Natural killer cell (primary cell): ENCODE measurements around the gene OPRL1. TPM values are rescaled to one million over a fixed set of nuclear protein-coding genes. Genes with fewer than 3 reads are reported as not detected.

Experiments
- ATAC-seq, 3 donors: fragments of 150-1000 bp in 2 of 3; fragments of 200-7000 bp in 1 of 3; cut with Tn5 transposase; 1 replicate in 1 of 3; 2 replicates in 2 of 3; pipeline ENCODE4 v1.10.0; 2021; ENCODE audit warnings: mild to moderate bottlenecking in 2 of 3, moderate library complexity in 2 of 3
- DNase-seq, 2 donors: peaks; one replicate each; pipeline versions ENCODE4 v3.0.0 to v3.0.0-alpha.2; 2013 to 2021; ENCODE audit warnings: mixed read lengths in 1 of 2
- H3K27ac ChIP-seq: one replicate; pipeline ENCODE4 v1.5.1; 2013; ENCODE audit warnings: mild to moderate bottlenecking, low read length
- H3K27me3 ChIP-seq: one replicate; pipeline ENCODE4 v1.6.1; 2013; ENCODE audit warnings: low read length; ENCODE audit not compliant: control insufficient read depth, insufficient read depth
- H3K36me3 ChIP-seq: one replicate; pipeline ENCODE4 v1.6.1; 2013; ENCODE audit warnings: low read length; ENCODE audit not compliant: control insufficient read depth, insufficient read depth
- H3K4me1 ChIP-seq: one replicate; pipeline ENCODE4 v1.6.1; 2013; ENCODE audit warnings: low read length; ENCODE audit not compliant: control insufficient read depth, insufficient read depth
- H3K4me3 ChIP-seq: one replicate; pipeline ENCODE4 v1.5.1; 2013; ENCODE audit warnings: low read length
- H3K9me3 ChIP-seq: one replicate; pipeline ENCODE4 v1.6.1; 2013; ENCODE audit warnings: low read length; ENCODE audit not compliant: control insufficient read depth, insufficient read depth
- H3K27ac Mint-ChIP-seq, 2 donors: one replicate each; pipeline ENCODE4 v1.8.0; 2022; ENCODE audit warnings: mild to moderate bottlenecking in 2 of 2, mixed read lengths in 2 of 2, moderate library complexity in 1 of 2
- H3K27me3 Mint-ChIP-seq, 2 donors: one replicate each; pipeline ENCODE4 v1.8.0; 2022; ENCODE audit warnings: low read depth in 2 of 2, mixed read lengths in 2 of 2
- H3K36me3 Mint-ChIP-seq: one replicate; pipeline ENCODE4 v1.8.0; 2022; ENCODE audit warnings: mixed read lengths
- H3K4me1 Mint-ChIP-seq, 2 donors: one replicate each; pipeline ENCODE4 v1.8.0; 2022; ENCODE audit warnings: mixed read lengths in 2 of 2
- H3K4me3 Mint-ChIP-seq: one replicate; pipeline ENCODE4 v1.8.0; 2022; ENCODE audit warnings: mild to moderate bottlenecking, moderate library complexity, mixed read lengths
- H3K9me3 Mint-ChIP-seq, 2 donors: one replicate each; pipeline ENCODE4 v1.8.0; 2022; ENCODE audit warnings: mixed read lengths in 2 of 2
- WGBS: methylation state at CpG from one replicate; pipeline ENCODE4 v1.1.7; 2013; ENCODE audit warnings: missing lambda C conversion rate; ENCODE audit not compliant: insufficient coverage; 5-methylcytosine and 5-hydroxymethylcytosine counted together
- intact Hi-C: fragments of 100-400 bp; cut with micrococcal nuclease; formaldehyde crosslinking; loops from one replicate; pipeline ENCODE4 v1.14.2; 2022
- total RNA-seq, 4 donors: library from RNA; stranded (reverse); fragments of 120-200 nt in 1 of 4; gene quantifications; one replicate each; pipeline versions ENCODE4 v1.2.3 to v1.2.4, GENCODE V29; 2013 to 2022
- TF ChIP-seq, protein P1 (sequence below): fragments of 200-600 bp; IDR thresholded peaks from one replicate; pipeline ENCODE4 v1.8.0; 2022; ENCODE audit warnings: antibody characterized with exemption

OPRL1 gene
- total RNA-seq, 3 donors from 2014 or later (not counting 1 experiment from before 2014, with no cell fraction given) = 1.2 to 2.2 (median 1.4) TPM

DNA sequence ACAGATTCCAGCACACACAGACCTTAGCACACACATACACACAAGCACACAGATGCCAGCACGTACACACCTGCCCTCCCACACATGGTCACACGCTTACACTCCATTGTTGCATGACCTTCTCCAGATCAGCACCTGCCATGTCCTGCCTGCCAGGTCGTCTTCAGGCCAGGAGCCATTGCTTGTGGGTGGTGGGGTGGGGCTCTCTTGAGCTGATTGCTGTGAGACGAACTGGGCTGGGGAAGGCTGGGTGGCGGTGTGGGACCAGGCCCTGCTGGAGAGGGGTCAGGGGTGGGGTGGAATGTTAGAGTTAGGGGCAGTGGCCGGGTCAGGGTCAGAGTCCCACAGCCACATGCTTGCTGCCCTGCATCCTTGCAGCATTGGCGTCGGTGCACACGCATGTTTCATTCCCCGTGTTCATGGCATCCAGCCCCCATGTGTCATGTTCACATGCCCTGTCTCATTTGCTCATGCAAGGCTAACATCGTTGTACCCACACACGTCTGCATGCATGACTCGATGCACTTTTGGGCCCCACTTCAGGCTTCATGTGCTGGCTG is 34.0 kb downstream of the OPRL1 start:
- intact Hi-C loops = no loop called here
- H3K4me3 ChIP-seq = no peak overlapping the region
- ATAC-seq (no peak), DNase-seq (no peak)
- TF ChIP-seq, protein P1, sequence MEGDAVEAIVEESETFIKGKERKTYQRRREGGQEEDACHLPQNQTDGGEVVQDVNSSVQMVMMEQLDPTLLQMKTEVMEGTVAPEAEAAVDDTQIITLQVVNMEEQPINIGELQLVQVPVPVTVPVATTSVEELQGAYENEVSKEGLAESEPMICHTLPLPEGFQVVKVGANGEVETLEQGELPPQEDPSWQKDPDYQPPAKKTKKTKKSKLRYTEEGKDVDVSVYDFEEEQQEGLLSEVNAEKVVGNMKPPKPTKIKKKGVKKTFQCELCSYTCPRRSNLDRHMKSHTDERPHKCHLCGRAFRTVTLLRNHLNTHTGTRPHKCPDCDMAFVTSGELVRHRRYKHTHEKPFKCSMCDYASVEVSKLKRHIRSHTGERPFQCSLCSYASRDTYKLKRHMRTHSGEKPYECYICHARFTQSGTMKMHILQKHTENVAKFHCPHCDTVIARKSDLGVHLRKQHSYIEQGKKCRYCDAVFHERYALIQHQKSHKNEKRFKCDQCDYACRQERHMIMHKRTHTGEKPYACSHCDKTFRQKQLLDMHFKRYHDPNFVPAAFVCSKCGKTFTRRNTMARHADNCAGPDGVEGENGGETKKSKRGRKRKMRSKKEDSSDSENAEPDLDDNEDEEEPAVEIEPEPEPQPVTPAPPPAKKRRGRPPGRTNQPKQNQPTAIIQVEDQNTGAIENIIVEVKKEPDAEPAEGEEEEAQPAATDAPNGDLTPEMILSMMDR = no peak
- H3K4me1 ChIP-seq = no peaks in the 10 kb centered on the region
- no peaks in the 10 kb centered on the region for H3K36me3 ChIP-seq
- no peaks in the 10 kb centered on the region for H3K9me3 ChIP-seq
- H3K4me3 Mint-ChIP-seq = no peak overlapping the region
- H3K9me3 Mint-ChIP-seq = no peaks in the 10 kb centered on the region
- H3K27me3 ChIP-seq = no peaks in the 10 kb centered on the region
- H3K4me1 Mint-ChIP-seq = no peaks in the 10 kb centered on the region
- H3K27ac ChIP-seq = no peak overlapping the region
- WGBS = 87% methylated on average over 13 of the region's 13 CpGs
- H3K27me3 Mint-ChIP-seq = no peaks in the 10 kb centered on the region
- H3K27ac Mint-ChIP-seq = no peak overlapping the region
- no peaks in the 10 kb centered on the region for H3K36me3 Mint-ChIP-seq

DNA sequence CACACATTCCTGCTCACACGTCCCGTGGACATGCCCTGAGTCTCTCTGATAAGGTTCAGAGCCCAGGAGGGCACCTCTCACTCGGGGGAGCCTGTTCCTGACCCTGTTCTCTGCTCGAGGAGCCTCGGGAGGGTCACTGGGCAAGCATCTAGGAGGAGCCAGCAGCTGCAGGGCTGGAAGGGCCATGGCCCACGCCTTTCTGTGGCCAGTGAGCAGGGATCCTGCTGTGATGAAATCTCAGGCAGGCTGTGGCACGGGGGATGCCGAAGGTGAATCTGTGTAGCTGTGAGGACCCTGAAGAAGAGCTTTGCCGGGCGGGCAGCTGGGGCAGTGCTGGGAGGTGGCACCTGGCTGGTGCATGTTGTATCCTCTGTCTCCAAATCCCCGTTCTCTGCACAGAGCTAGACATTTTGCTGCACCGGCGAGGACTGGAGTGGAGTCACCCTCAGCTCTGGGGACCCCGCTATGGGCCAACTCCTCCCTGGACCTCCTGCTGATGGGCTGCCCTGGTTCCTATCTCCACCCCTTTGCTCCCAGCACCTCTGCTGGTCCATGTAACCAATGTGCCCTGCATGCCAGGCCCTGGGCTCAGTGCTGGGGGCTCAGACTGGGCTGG is 34.6 kb downstream of the OPRL1 start:
- Mint-ChIP-seq H3K27ac (no peak overlapping the region), H3K4me1 (no peaks in the 10 kb centered on the region), H3K36me3 (no peaks in the 10 kb centered on the region), H3K9me3 (no peaks in the 10 kb centered on the region), H3K27me3 (no peaks in the 10 kb centered on the region), H3K4me3 (no peak overlapping the region)
- no peaks in the 10 kb centered on the region for H3K4me1 ChIP-seq
- no peaks in the 10 kb centered on the region for H3K36me3 ChIP-seq
- intact Hi-C loops = no loop called here
- H3K9me3 ChIP-seq = no peaks in the 10 kb centered on the region
- no peak overlapping the region for H3K4me3 ChIP-seq
- 88% methylated on average over 14 of the region's 14 CpGs for WGBS
- ATAC-seq (no peak), DNase-seq (no peak)
- no peak overlapping the region for H3K27ac ChIP-seq
- TF ChIP-seq, protein P1 = no peak
- no peaks in the 10 kb centered on the region for H3K27me3 ChIP-seq

DNA sequence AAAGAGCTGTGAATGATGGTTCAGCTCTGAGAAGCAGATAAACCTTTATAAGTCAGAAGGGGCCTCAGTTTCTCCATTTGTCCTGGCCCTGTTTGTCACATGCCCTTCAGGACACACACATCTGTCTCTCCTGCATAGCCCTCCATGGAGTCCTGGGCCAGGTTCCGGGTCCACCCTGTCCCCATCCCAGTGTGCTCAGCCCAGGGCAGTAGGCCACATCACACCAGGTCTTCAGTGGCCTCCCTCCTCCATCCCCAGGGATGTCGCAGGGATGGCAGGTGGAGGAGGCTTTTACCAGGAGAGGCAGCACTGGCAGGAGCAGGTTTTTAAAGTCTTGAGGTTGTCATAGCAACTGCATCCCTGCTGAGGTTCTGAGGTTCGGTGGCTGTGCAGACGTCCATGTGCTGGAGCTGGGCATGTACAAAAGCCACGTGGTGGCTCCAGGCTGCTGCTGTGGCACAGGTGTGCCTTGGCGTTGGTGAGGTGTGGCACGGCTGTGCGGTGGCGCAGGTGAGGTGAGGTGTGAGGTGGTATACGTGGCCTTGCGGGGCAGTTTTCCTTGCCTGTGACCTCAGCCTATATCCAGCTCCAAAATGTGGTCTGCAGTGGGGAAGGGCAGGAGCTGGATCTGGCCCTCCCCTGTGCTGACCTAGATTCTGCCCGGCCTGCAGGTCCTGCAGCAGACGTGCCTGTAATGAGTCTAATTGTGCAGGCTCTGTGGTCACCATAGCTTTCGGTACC is 35.5 kb downstream of the OPRL1 start:
- TF ChIP-seq, protein P1 = no peak
- no peaks in the 10 kb centered on the region for H3K27me3 Mint-ChIP-seq
- Histone ChIP-seq H3K36me3 (no peaks in the 10 kb centered on the region), H3K9me3 (no peaks in the 10 kb centered on the region), H3K27ac (no peak overlapping the region), H3K27me3 (no peaks in the 10 kb centered on the region), H3K4me1 (peaks cover 6% of the 10 kb centered on the region), H3K4me3 (no peak overlapping the region)
- ATAC-seq (no peak), DNase-seq (no peak)
- 81% methylated on average over 13 of the region's 14 CpGs for WGBS
- H3K9me3 Mint-ChIP-seq = no peaks in the 10 kb centered on the region
- intact Hi-C loops = no loop called here
- H3K27ac Mint-ChIP-seq = no peak overlapping the region
- H3K4me3 Mint-ChIP-seq = no peak overlapping the region
- H3K36me3 Mint-ChIP-seq = no peaks in the 10 kb centered on the region
- peaks cover 6% of the 10 kb centered on the region in 2 donors for H3K4me1 Mint-ChIP-seq
